Lower lobe of right lung (tissue), 2 donors: ENCODE data around the gene ACP6. TPM values are rescaled to one million over a fixed set of nuclear protein-coding genes. Genes with fewer than 3 reads are reported as not detected.

Source experiments
- ATAC-seq, 2 donors: fragments of 200-7000 bp; cut with Tn5 transposase; one replicate each; pipeline ENCODE4 v1.9.1; 2020 to 2022; ENCODE audit warnings: mild to moderate bottlenecking in 2 of 2, moderate library complexity in 2 of 2
- DNase-seq: peaks from one replicate; pipeline ENCODE4 v3.0.0-alpha.2; 2020
- H3K27ac ChIP-seq: fragments of 200-600 bp; one replicate; pipeline ENCODE4 v1.8.0; 2022
- H3K27me3 ChIP-seq: fragments of 200-600 bp; one replicate; pipeline ENCODE4 v1.8.0; 2022; ENCODE audit warnings: low read depth
- H3K36me3 ChIP-seq: fragments of 200-600 bp; one replicate; pipeline ENCODE4 v1.8.0; 2022; ENCODE audit warnings: mild to moderate bottlenecking
- H3K4me1 ChIP-seq: fragments of 200-600 bp; one replicate; pipeline ENCODE4 v1.8.0; 2022
- H3K4me3 ChIP-seq: fragments of 200-600 bp; one replicate; pipeline ENCODE4 v1.8.0; 2022; ENCODE audit warnings: mild to moderate bottlenecking
- H3K9me3 ChIP-seq: fragments of 200-600 bp; one replicate; pipeline ENCODE4 v1.8.0; 2022
- CTCF ChIP-seq: fragments of 200-600 bp; IDR thresholded peaks from one replicate; pipeline ENCODE4 v1.8.0; 2022; ENCODE audit warnings: antibody characterized with exemption, mild to moderate bottlenecking
- intact Hi-C: fragments of 100-400 bp; cut with DNase I; formaldehyde crosslinking; loops from one replicate; pipeline ENCODE4 v1.11.0; 2022
- total RNA-seq: library from RNA; stranded (reverse); fragmentation: NEBNext Ultra II Directional; extraction: Animal tissue kit (Norgen Biotek cat#: 25700); gene quantifications from one replicate; pipeline ENCODE4 v1.2.1, GENCODE V29; 2021
- donor health status: DM: no; HTN: yes; CAD: no; lungs with severe emphysema.

ACP6 gene
- total RNA-seq, 1 donor from 2014 or later: 16.4 TPM

GRCh38 chr1:147664206-147664605, 6.1 kb downstream of the ACP6 start:
- Histone ChIP-seq H3K36me3 (peaks cover 4% of the 10 kb centered on the region), H3K9me3 (no peaks in the 10 kb centered on the region), H3K27me3 (no peaks in the 10 kb centered on the region), H3K4me1 (peaks cover 3% of the 10 kb centered on the region), H3K27ac (no peak overlapping the region), H3K4me3 (no peak overlapping the region)
- intact Hi-C loops: no loop called here
- no peak for TF ChIP-seq CTCF
- DNase-seq: no peak
- ATAC-seq: no peak

- no peaks in the 10 kb centered on the region for H3K9me3 ChIP-seq
- DNase-seq (no peak), ATAC-seq (no peak)
- peaks cover 83% of the 10 kb centered on the region for H3K36me3 ChIP-seq
- intact Hi-C loops: no loop called here
- no peak overlapping the region for H3K4me3 ChIP-seq
- no peaks in the 10 kb centered on the region for H3K4me1 ChIP-seq
- H3K27ac ChIP-seq: no peak overlapping the region
- H3K27me3 ChIP-seq: no peaks in the 10 kb centered on the region
- no peak for TF ChIP-seq CTCF
Measured at GRCh38 chr1:147654511-147654910, 15.8 kb downstream of the ACP6 start.

- no peaks in the 10 kb centered on the region for H3K27me3 ChIP-seq
- no peaks in the 10 kb centered on the region for H3K9me3 ChIP-seq
- no peak overlapping the region for H3K27ac ChIP-seq
- intact Hi-C loops: no loop called here
- H3K4me3 ChIP-seq: no peak overlapping the region
- ATAC-seq (no peak), DNase-seq (no peak)
- no peak for TF ChIP-seq CTCF
- H3K36me3 ChIP-seq: peaks cover 78% of the 10 kb centered on the region
- H3K4me1 ChIP-seq: no peaks in the 10 kb centered on the region
Measured at GRCh38 chr1:147652306-147652705, 18.0 kb downstream of the ACP6 start.

GRCh38 chr1:147651466-147651865, 18.9 kb downstream of the ACP6 start:
- TF ChIP-seq CTCF: no peak
- H3K27me3 ChIP-seq: no peaks in the 10 kb centered on the region
- H3K27ac ChIP-seq: no peak overlapping the region
- peaks cover 87% of the 10 kb centered on the region for H3K36me3 ChIP-seq
- H3K4me1 ChIP-seq: no peaks in the 10 kb centered on the region
- ATAC-seq (peak in 1 of 2 donors; percentile 19), DNase-seq (no peak)
- H3K9me3 ChIP-seq: no peaks in the 10 kb centered on the region
- H3K4me3 ChIP-seq: no peak overlapping the region
- intact Hi-C loops: no loop called here

- no peak for DNase-seq
- no peak for ATAC-seq
- no peak for TF ChIP-seq CTCF
- no peaks in the 10 kb centered on the region for H3K27me3 ChIP-seq
- H3K36me3 ChIP-seq: peaks cover 75% of the 10 kb centered on the region
- no peaks in the 10 kb centered on the region for H3K4me1 ChIP-seq
- no peak overlapping the region for H3K27ac ChIP-seq
- H3K9me3 ChIP-seq: no peaks in the 10 kb centered on the region
- intact Hi-C loops: no loop called here
- no peak overlapping the region for H3K4me3 ChIP-seq
Measured at GRCh38 chr1:147648933-147649332, 21.4 kb downstream of the ACP6 start.
